ENCODE results near the gene CABLES1.

Gene CABLES1

GRCh38 chr18:23165271-23166068, 30.2 kb downstream of the CABLES1 start:
- no peak for DNase-seq (ENCODE audit: low spot score)

- no peak for DNase-seq (ENCODE audit: low spot score)
These were observed 31.7 kb downstream of the CABLES1 start for GRCh38 chr18:23166891-23167541.

GRCh38 chr18:23169673-23170044, 34.4 kb downstream of the CABLES1 start:
- no peak for DNase-seq (ENCODE audit: low spot score)

- no peak for DNase-seq (ENCODE audit: low spot score)
These were observed 34.9 kb downstream of the CABLES1 start for GRCh38 chr18:23170137-23170536.

- no peak for DNase-seq (ENCODE audit: low spot score)
These were observed 36.4 kb downstream of the CABLES1 start for GRCh38 chr18:23171581-23172156.

GRCh38 chr18:23172591-23173380, 37.5 kb downstream of the CABLES1 start:
- no peak for DNase-seq (ENCODE audit: low spot score)

GRCh38 chr18:23173912-23174311, 38.6 kb downstream of the CABLES1 start:
- DNase-seq (ENCODE audit: low spot score): no peak

GRCh38 chr18:23176701-23177432, 41.6 kb downstream of the CABLES1 start:
- DNase-seq (ENCODE audit: low spot score): no peak

- DNase-seq (ENCODE audit: low spot score): no peak
These were observed 42.3 kb downstream of the CABLES1 start for GRCh38 chr18:23177433-23178072.

GRCh38 chr18:23178201-23178600, 42.9 kb downstream of the CABLES1 start:
- no peak for DNase-seq (ENCODE audit: low spot score)

GRCh38 chr18:23178661-23179081, 43.4 kb downstream of the CABLES1 start:
- no peak for DNase-seq (ENCODE audit: low spot score)

GRCh38 chr18:23179416-23179815, 44.1 kb downstream of the CABLES1 start:
- no peak for DNase-seq (ENCODE audit: low spot score)

- no peak for DNase-seq (ENCODE audit: low spot score)
These were observed 46.3 kb downstream of the CABLES1 start for GRCh38 chr18:23181547-23181946.

- no peak for DNase-seq (ENCODE audit: low spot score)
These were observed 47.3 kb downstream of the CABLES1 start for GRCh38 chr18:23182606-23183005.

- no peak for DNase-seq (ENCODE audit: low spot score)
These were observed 48.3 kb downstream of the CABLES1 start for GRCh38 chr18:23183411-23184150.

GRCh38 chr18:23186781-23187180, 51.5 kb downstream of the CABLES1 start:
- no peak for DNase-seq (ENCODE audit: low spot score)

GRCh38 chr18:23188068-23188760, 52.9 kb downstream of the CABLES1 start:
- DNase-seq (ENCODE audit: low spot score): no peak

GRCh38 chr18:23189099-23189498, 53.8 kb downstream of the CABLES1 start:
- DNase-seq (ENCODE audit: low spot score): no peak

GRCh38 chr18:23189768-23190661, 54.7 kb downstream of the CABLES1 start:
- DNase-seq (ENCODE audit: low spot score): no peak

Data from hematopoietic multipotent progenitor cell treated with erythropoietin and hydrocortisone succinate and interleukin-3 and kit ligand, for 17 days (in vitro differentiated cells).